Gastroesophageal sphincter (tissue), 3 donors: ENCODE data around the gene PLA2G5.

Experiments used
- CTCF ChIP-seq, 4 experiments: fragments of 200-600 bp in 2 of 4; fragments of 450-650 bp in 2 of 4; sonication (generic) in 1 of 4; IDR thresholded peaks; one replicate each; pipeline ENCODE4 v1.5.1; 2017 to 2019; ENCODE audit warnings: antibody characterized with exemption in 4 of 4, mild to moderate bottlenecking in 2 of 4, moderate library complexity in 2 of 4
- EP300 ChIP-seq: sonication (generic); formaldehyde crosslinking; IDR thresholded peaks from one replicate; pipeline ENCODE4 v1.6.1; 2017; ENCODE audit warnings: antibody characterized with exemption, mild to moderate bottlenecking
- POLR2A ChIP-seq, 2 donors: fragments of 450-650 bp; IDR thresholded peaks; one replicate each; pipeline ENCODE4 v1.6.1; 2017; ENCODE audit warnings: antibody characterized with exemption in 2 of 2, mild to moderate bottlenecking in 2 of 2, moderate library complexity in 1 of 2
- POLR2AphosphoS5 ChIP-seq: sonication (generic); formaldehyde crosslinking; IDR thresholded peaks from one replicate; pipeline ENCODE4 v1.6.1; 2017; ENCODE audit warnings: antibody characterized with exemption

DNA sequence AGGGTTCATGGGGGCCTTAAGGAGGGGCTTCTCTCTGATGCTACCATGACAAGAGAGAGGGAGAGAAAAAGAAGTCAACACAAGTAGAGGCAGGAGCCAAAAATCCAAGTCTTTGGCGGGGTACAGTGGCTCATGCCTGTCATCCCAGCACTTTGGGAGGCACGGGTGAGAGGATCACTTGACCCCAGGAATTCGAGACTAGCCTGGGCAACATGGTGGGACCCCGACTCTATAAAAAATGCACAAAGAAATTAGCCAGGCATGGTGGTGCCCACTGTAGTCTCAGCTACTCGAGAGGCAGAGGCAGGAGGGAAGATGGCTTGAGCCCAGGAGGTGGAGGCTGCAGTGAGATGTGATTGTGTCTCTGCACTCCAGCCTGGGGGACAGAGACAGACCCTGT, 8.7 kb downstream of the PLA2G5 start:
- TF ChIP-seq EP300 (no peak), POLR2AphosphoS5 (no peak), CTCF (IDR thresholded peaks at IDR 0.05) (no peak), POLR2A (IDR thresholded peaks at IDR 0.05) (no peak)
